HCT116 (cell line): ENCODE data around the gene CPSF4L. TPM values are rescaled to one million over a fixed set of nuclear protein-coding genes. Genes with fewer than 3 reads are reported as not detected.
A peak's percentile ranks its signal among the peaks of the same experiment; 100 is the strongest.

Experiments used
- ATAC-seq: fragments of 200-7000 bp; cut with Tn5 transposase; 2 replicates; pipeline ENCODE4 v1.9.1; 2020; ENCODE audit warnings: mild to moderate bottlenecking, moderate library complexity
- BruUV-seq: library from RNA; stranded (reverse); fragments of 400-500 nt; replicated peaks from 2 replicates; lab custom pipeline; 2021; lab: Mats Ljungman, UMichigan
- CTCF ChIA-PET: fragments of 300-600 bp; sonication (Branson Sonifier 250); formaldehyde crosslinking; loops from one replicate; lab custom pipeline; 2021; ENCODE audit warnings: antibody characterized with exemption; lab: Charles Lee
- POLR2A ChIA-PET: fragments of 300-600, 350-600 bp; sonication (Branson Sonifier 250); formaldehyde crosslinking; loops from one replicate; lab custom pipeline; 2021; ENCODE audit warnings: antibody characterized with exemption; lab: Charles Lee
- RAD21 ChIA-PET, 2 experiments: fragments of 300-600 bp; sonication (Branson Sonifier 250); formaldehyde crosslinking; loops; one replicate each; lab custom pipeline; 2023; ENCODE audit warnings: low total read pairs in 2 of 2; ENCODE audit not compliant: uncharacterized antibody in 2 of 2, unreplicated experiment in 2 of 2, low non-redundant PET in 1 of 2; lab: Charles Lee
- DNase-seq: peaks from one replicate; pipeline ENCODE4 v3.0.0-alpha.2; 2010; ENCODE audit warnings: low read depth, low spot score
- H2AFZ ChIP-seq: fragments of 200-600 bp; shearing (Covaris generic), sonication (generic); 2 replicates; pipeline ENCODE4 v1.6.1; 2017; ENCODE audit warnings: low read depth, mixed run types, mixed read lengths, antibody characterized with exemption, low read length; ENCODE audit not compliant: poor library complexity, severe bottlenecking
- H3K27ac ChIP-seq: 2 replicates; pipeline ENCODE4 v1.5.1; 2012; ENCODE audit warnings: low read depth, low read length
- H3K27me3 ChIP-seq: fragments of 200-600 bp; sonication (generic); 2 replicates; pipeline ENCODE4 v1.6.1; 2016; ENCODE audit warnings: mixed run types, low read length, mixed read lengths; ENCODE audit not compliant: insufficient read depth
- H3K36me3 ChIP-seq, 2 experiments: fragments of 200-500 bp in 1 of 2; fragments of 200-600 bp in 1 of 2; sonication (Bioruptor generic) in 1 of 2; sonication (generic) in 1 of 2; 2 replicates each; pipeline versions ENCODE4 v1.5.1 to v1.6.1; 2014 to 2016; ENCODE audit warnings: low read length in 2 of 2, inconsistent platforms in 1 of 2, mixed read lengths in 1 of 2, mixed run types in 1 of 2; ENCODE audit not compliant: insufficient read depth in 2 of 2, control insufficient read depth in 1 of 2
- H3K4me1 ChIP-seq, 2 experiments: fragments of 200-600 bp in 1 of 2; sonication (generic) in 1 of 2; 2 replicates each; pipeline versions ENCODE4 v1.5.1 to v1.6.1; 2012 to 2017; ENCODE audit warnings: low read length in 2 of 2, inconsistent platforms in 1 of 2, mild to moderate bottlenecking in 1 of 2, mixed read lengths in 1 of 2, mixed run types in 1 of 2, moderate library complexity in 1 of 2; ENCODE audit not compliant: insufficient read depth in 2 of 2, control insufficient read depth in 1 of 2
- H3K4me2 ChIP-seq: fragments of 200-600 bp; sonication (generic); 2 replicates; pipeline ENCODE4 v1.6.1; 2017; ENCODE audit warnings: mixed run types, low read length, mixed read lengths
- H3K4me3 ChIP-seq, 2 experiments: fragments of 200-600 bp in 1 of 2; sonication (generic) in 1 of 2; replicated peaks in 1 of 2; 2 replicates each; pipeline ENCODE4 v1.5.1; 2011 to 2016; ENCODE audit warnings: low read length in 2 of 2, control low read depth in 1 of 2, low read depth in 1 of 2, mild to moderate bottlenecking in 1 of 2, mixed read lengths in 1 of 2, mixed run types in 1 of 2
- H3K79me2 ChIP-seq: fragments of 200-600 bp; sonication (generic); 2 replicates; pipeline ENCODE4 v1.6.1; 2017; ENCODE audit warnings: mild to moderate bottlenecking, mixed run types, low read length, moderate library complexity, mixed read lengths; ENCODE audit not compliant: insufficient read depth
- H3K9ac ChIP-seq: fragments of 200-600 bp; sonication (generic); 2 replicates; pipeline ENCODE4 v1.6.1; 2016; ENCODE audit warnings: low read length, mixed read lengths
- H3K9me2 ChIP-seq: fragments of 200-600 bp; sonication (generic), shearing (Covaris generic); 2 replicates; pipeline ENCODE4 v1.6.1; 2017; ENCODE audit warnings: mixed run types, mild to moderate bottlenecking, moderate library complexity; ENCODE audit not compliant: insufficient read depth
- H3K9me3 ChIP-seq, 2 experiments: fragments of 200-500 bp in 1 of 2; fragments of 200-600 bp in 1 of 2; sonication (Bioruptor generic) in 1 of 2; sonication (generic) in 1 of 2; 2 replicates each; pipeline ENCODE4 v1.6.1; 2014 to 2017; ENCODE audit warnings: low read length in 2 of 2, mixed read lengths in 2 of 2, inconsistent platforms in 1 of 2, low read depth in 1 of 2, mild to moderate bottlenecking in 1 of 2, mixed run types in 1 of 2, moderate library complexity in 1 of 2; ENCODE audit not compliant: control insufficient read depth in 1 of 2, insufficient read depth in 1 of 2
- H4K20me1 ChIP-seq: fragments of 200-600 bp; sonication (generic), shearing (Covaris generic); 2 replicates; pipeline ENCODE4 v1.6.1; 2017; ENCODE audit warnings: mixed run types, mild to moderate bottlenecking, moderate library complexity; ENCODE audit not compliant: insufficient read depth
- CBX3 ChIP-seq: IDR thresholded peaks from 2 replicates; pipeline ENCODE4 v1.6.1; 2012; ENCODE audit warnings: low read depth
- CEBPB ChIP-seq: IDR thresholded peaks from 2 replicates; pipeline ENCODE4 v1.6.1; 2012; ENCODE audit warnings: low read depth
- CTCF ChIP-seq, 3 experiments: fragments of 200-600 bp in 1 of 3; sonication (generic) in 1 of 3; IDR thresholded peaks in 2 of 3; conservative IDR thresholded peaks in 1 of 3; 2 replicates each; pipeline ENCODE4 v1.5.1; 2012 to 2017; ENCODE audit warnings: low read depth in 2 of 3, low read length in 2 of 3, antibody characterized with exemption in 1 of 3, borderline replicate concordance in 1 of 3, control low read depth in 1 of 3, mild to moderate bottlenecking in 1 of 3, mixed read lengths in 1 of 3, mixed run types in 1 of 3, moderate library complexity in 1 of 3; ENCODE audit not compliant: insufficient read depth in 1 of 3
- EGR1 ChIP-seq: IDR thresholded peaks from 2 replicates; pipeline ENCODE4 v1.6.1; 2012; ENCODE audit warnings: low read depth
- ELF1 ChIP-seq: IDR thresholded peaks from 2 replicates; pipeline ENCODE4 v1.6.1; 2012; ENCODE audit warnings: low read depth, borderline replicate concordance
- EZH2 ChIP-seq: fragments of 200-600 bp; sonication (generic); IDR thresholded peaks from 2 replicates; pipeline ENCODE4 v1.6.1; 2017; ENCODE audit warnings: antibody characterized with exemption, mixed run types
- EZH2phosphoT487 ChIP-seq: fragments of 200-600 bp; IDR thresholded peaks from 2 replicates; pipeline ENCODE4 v1.6.1; 2018; ENCODE audit warnings: antibody characterized with exemption, borderline replicate concordance
- SP1 ChIP-seq: IDR thresholded peaks from 2 replicates; pipeline ENCODE4 v1.6.1; 2012; ENCODE audit warnings: low read depth
- SRF ChIP-seq: IDR thresholded peaks from 2 replicates; pipeline ENCODE4 v1.6.1; 2012; ENCODE audit warnings: low read depth
- ZFX ChIP-seq: fragments of 450-650 bp; IDR thresholded peaks from 2 replicates; pipeline ENCODE4 v1.6.1; 2017
- intact Hi-C: fragments of 100-400 bp; cut with micrococcal nuclease; formaldehyde crosslinking; loops from 2 replicates; pipeline ENCODE4 v1.10.0; 2022
- total RNA-seq: library from RNA; stranded (reverse); gene quantifications from one replicate; pipeline ENCODE4 v1.2.1, GENCODE V29; 2021; ENCODE audit not compliant: unreplicated experiment

The CPSF4L gene
- total RNA-seq, 1 experiment from 2014 or later = not detected

GRCh38 chr17:73278465-73279453 is 17.1 kb upstream of the CPSF4L start:
- Histone ChIP-seq H3K9ac (no peak overlapping the region), H3K27ac (no peak overlapping the region)

More at GRCh38 chr17:73278465-73279453, 17.1 kb upstream of the CPSF4L start:
- BruUV-seq = no TSS peak
- Histone ChIP-seq H3K4me1 (peaks cover 12 to 15% of the 10 kb centered on the region in 2 experiments; a peak in 3 of 4 replicates), H3K36me3 (peaks cover 0 to 3% of the 10 kb centered on the region in 2 experiments; a peak in 2 of 4 replicates), H3K9me3 (no peaks in the 10 kb centered on the region), H3K4me2 (peak overlapping the region; percentile 18; the same call in 1 of the 2 replicates), H2AFZ (no peak overlapping the region), H3K9me2 (no peaks in the 10 kb centered on the region), H3K27me3 (no peaks in the 10 kb centered on the region)
- ATAC-seq (peak; percentile 47), DNase-seq (no peak)
- intact Hi-C loops = no loop called here
- ChIA-PET RAD21 (interaction anchor here in 1 of 2 experiments (0.5 kb wide), 1 partner anchor 142 kb away, joined by 3 read pairs; no protein-coding TSS in a partner anchor), CTCF (interaction anchor here (1.3 kb wide), 1 partner anchor 32 kb away, joined by 4 read pairs; no protein-coding TSS in a partner anchor)
- TF ChIP-seq CEBPB (no peak), CBX3 (no peak), EGR1 (no peak), EZH2phosphoT487 (no peak), ELF1 (no peak), SRF (no peak), EZH2 (no peak), CTCF (IDR thresholded peaks at IDR 0.05 in 2 of 3, conservative IDR thresholded peaks at IDR 0.05 in 1 of 3; ENCODE audit: borderline replicate concordance in 1 of 3, insufficient read depth in 1 of 3, low read depth in 2 of 3, low read length in 2 of 3) (no peak), SP1 (no peak), ZFX (no peak)
- TF ChIP-seq, all 23 proteins: peak for 0
- H4K20me1 ChIP-seq = no peaks in the 10 kb centered on the region
- POLR2A ChIA-PET = interaction anchor here (1.0 kb wide), 1 partner anchor 13 kb away, joined by 4 read pairs; no protein-coding TSS in a partner anchor
- no peak overlapping the region for H3K4me3 ChIP-seq
- H3K79me2 ChIP-seq = no peaks in the 10 kb centered on the region
